Stimulated activated CD4-positive, alpha-beta T cell treated with anti-CD3 and anti-CD28 coated beads, Interleukin-4, amount 100 ng/mL, for 24 hours (primary cell): Measurements from ENCODE around the gene MRPL20.

Experiments used
- DNase-seq: peaks from one replicate; pipeline ENCODE4 v3.0.0-alpha.2; 2020

Gene MRPL20

GRCh38 chr1:1359664-1360468 lies 47.2 kb downstream of the MRPL20 start:
- DNase-seq, result no peak

- DNase-seq, result no peak
Measured at GRCh38 chr1:1359308-1359663, 47.8 kb downstream of the MRPL20 start.

- DNase-seq, result no peak
Measured at GRCh38 chr1:1358433-1359271, 48.4 kb downstream of the MRPL20 start, which contains the start of gene MXRA8. Gene MXRA8, minus strand, starts transcription at chr1:1358555. Its CDS starts 51 bp downstream, at chr1:1358504.

- no peak for DNase-seq
Measured at GRCh38 chr1:1357871-1358432, 49.1 kb downstream of the MRPL20 start.

GRCh38 chr1:1356796-1357401 lies 50.2 kb downstream of the MRPL20 start:
- no peak for DNase-seq

GRCh38 chr1:1356166-1356795 lies 50.8 kb downstream of the MRPL20 start:
- DNase-seq, result no peak

GRCh38 chr1:1355416-1355815 lies 51.7 kb downstream of the MRPL20 start:
- no peak for DNase-seq

- DNase-seq, result no peak
Measured at GRCh38 chr1:1354271-1355247, 52.5 kb downstream of the MRPL20 start.

- DNase-seq, result no peak
Measured at GRCh38 chr1:1353389-1354151, 53.5 kb downstream of the MRPL20 start.

GRCh38 chr1:1352786-1353388 lies 54.2 kb downstream of the MRPL20 start:
- no peak for DNase-seq
